Epithelial cell of esophagus (primary cell): ENCODE measurements around the gene OSBPL8.
"Not testable (repeated sequence)": the region's sequence is repeated elsewhere in the genome, so short reads cannot be mapped to it uniquely, and the experiment has no call there.

ENCODE experiments used
- DNase-seq: peaks from one replicate; pipeline ENCODE4 v3.0.0; 2010; ENCODE audit warnings: low read depth
- H3K4me3 ChIP-seq: 2 replicates; pipeline ENCODE4 v1.5.1; 2011; ENCODE audit warnings: mild to moderate bottlenecking, low read length, control low read depth
- TF ChIP-seq, protein P1 (sequence below): IDR thresholded peaks from 2 replicates; pipeline ENCODE4 v1.5.1; 2011; ENCODE audit warnings: low read depth, mild to moderate bottlenecking, low read length, control low read depth, inconsistent platforms; ENCODE audit not compliant: insufficient read depth; ENCODE audit errors: missing control alignments

OSBPL8 gene

DNA sequence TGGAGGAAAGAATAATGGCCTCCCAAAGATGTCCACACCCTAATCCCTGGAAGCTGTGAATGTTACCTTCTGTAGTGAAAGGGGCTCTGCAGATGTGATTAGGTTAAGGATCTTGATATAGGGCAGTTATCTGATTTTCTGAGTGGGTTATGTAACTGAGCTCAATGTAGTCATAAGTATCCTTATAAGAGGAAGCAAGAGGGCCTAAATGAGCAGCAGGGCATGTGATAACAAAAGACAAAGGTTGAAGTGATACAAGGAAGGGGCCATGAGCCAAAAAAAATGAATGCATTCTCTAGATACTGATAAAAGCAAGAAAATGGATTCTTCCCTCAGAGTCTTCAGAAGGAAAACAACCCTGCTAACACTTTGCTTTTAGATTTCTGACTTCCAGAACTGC, 78.8 kb downstream of the OSBPL8 start:
- H3K4me3 ChIP-seq = no peak overlapping the region
- TF ChIP-seq, protein P1, sequence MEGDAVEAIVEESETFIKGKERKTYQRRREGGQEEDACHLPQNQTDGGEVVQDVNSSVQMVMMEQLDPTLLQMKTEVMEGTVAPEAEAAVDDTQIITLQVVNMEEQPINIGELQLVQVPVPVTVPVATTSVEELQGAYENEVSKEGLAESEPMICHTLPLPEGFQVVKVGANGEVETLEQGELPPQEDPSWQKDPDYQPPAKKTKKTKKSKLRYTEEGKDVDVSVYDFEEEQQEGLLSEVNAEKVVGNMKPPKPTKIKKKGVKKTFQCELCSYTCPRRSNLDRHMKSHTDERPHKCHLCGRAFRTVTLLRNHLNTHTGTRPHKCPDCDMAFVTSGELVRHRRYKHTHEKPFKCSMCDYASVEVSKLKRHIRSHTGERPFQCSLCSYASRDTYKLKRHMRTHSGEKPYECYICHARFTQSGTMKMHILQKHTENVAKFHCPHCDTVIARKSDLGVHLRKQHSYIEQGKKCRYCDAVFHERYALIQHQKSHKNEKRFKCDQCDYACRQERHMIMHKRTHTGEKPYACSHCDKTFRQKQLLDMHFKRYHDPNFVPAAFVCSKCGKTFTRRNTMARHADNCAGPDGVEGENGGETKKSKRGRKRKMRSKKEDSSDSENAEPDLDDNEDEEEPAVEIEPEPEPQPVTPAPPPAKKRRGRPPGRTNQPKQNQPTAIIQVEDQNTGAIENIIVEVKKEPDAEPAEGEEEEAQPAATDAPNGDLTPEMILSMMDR = no peak
- no peak for DNase-seq

DNA sequence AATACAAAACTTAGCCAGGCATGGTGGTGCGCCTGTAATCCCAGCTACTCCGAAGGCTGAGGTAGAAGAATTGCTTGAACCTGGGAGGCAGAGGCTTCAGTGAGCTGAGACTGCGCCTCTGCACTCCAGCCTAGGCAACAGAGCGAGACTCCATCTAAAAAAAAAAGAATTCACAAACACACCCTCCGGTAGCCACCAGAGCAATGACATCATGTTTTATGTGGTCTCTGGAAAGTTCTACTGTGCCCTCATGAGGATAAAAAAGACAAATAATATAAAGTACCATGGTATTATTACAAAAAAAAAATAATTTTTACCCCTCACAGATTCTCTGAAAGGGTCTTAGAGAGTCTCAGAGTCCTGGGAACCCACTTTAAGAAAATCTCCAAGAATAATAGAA, 81.5 kb downstream of the OSBPL8 start:
- TF ChIP-seq, protein P1 = no peak
- H3K4me3 ChIP-seq = no peak overlapping the region

DNA sequence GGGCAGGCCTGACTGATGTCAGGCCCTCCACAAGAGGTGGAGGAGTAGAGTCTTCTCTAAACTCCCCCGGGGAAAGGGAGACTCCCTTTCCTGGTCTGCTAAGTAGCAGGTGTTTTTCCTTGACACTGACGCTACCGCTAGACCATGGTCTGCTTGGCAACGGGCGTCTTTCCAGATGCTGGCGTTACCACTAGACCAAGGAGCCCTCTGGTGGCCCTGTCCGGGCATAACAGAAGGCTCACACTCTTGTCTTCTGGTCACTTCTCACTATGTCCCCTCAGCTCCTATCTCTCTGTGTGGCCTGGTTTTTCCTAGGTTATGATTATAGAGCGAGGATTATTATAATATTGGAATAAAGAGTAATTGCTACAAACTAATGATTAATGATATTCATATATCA, 86.7 kb downstream of the OSBPL8 start:
- not testable (repeated sequence) for H3K4me3 ChIP-seq, DNase-seq

More for the DNA sequence above, 81.5 kb downstream of the OSBPL8 start:
- DNase-seq = no peak

DNA sequence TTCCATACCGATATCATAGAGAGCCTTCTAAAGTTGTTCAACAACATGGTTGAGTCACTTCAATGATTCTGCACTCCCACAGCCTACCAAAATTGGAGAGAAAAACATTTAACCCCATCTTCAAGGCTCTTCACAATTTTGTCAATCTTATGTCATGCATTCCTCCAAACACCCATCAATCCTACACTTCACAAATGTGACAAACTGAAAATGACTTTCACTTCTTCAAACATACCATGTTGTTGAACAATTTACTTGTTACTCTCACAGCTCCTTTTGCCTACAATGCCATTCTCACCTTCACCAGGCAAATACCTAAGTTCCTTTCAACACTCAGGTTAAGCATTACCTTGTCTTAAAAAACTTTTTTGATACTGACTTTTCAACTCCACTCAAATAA, 88.0 kb downstream of the OSBPL8 start:
- no peak overlapping the region for H3K4me3 ChIP-seq
- TF ChIP-seq, protein P1 = no peak
- peak; percentile 32 for DNase-seq

DNA sequence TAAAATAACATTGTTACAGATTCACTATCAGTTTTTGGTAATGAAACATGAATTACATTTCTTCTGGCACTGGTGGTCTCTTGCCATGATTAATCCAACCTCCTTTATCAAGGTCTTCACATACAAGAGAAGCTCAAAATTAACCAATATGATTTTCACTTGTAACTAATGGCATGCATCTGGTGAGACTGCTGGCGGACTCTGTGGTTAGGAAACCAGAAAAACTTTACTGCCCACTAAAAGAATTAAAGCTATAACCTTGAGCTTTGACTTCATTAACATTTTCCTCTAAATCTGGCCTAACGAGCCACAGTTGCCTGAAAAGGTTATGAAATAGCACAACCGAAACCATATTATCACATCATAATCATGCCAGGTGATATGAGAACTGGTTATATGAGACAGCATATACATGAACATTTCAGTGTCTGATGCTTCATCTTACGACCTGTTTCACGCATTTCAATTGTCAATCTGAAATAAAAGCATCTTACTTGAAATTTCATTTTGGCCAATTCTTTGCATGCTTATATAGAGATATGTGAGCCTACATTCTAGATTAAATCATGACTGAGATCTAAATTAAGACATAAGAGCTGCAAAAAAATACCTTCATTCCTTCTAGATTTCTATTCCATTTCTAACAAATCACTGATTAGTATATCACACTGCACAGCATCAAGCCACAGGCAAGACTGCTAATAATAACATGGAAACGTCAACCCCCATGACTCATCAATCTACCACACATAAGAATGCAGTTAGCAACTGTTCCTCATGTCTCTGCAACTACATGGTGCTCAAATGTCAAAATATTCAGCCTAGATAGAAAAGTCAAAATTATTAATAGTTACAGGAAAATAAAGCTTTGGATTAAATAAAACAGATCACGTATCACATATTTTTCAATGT, 89.3 kb downstream of the OSBPL8 start:
- TF ChIP-seq, protein P1 = no peak
- peak; percentile 92 for DNase-seq
- no peak overlapping the region for H3K4me3 ChIP-seq

DNA sequence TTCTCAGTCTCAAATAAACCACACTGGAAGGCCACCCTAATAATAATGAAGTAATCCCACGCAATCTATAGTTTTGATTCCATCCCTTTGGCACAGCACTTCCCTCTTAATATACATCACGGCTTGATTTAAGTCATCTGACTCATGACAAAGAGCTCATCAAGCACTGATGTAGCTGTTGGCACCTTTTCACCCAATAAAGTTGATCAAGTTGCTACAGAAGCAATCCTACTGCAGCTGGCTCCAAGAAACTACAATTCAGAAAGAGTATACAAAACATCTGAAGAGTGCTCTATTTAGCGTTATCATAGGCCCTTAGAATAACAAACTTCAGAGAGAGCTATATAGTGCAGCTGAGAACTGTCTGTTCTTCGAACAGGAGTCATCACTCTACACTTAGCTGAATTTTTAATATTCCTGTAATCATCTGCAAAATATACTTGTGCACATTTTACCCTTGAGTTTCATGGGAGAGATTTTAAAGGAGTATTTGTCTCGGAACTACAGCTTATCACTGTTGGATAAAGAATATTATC, 94.9 kb downstream of the OSBPL8 start:
- TF ChIP-seq, protein P1 = no peak
- DNase-seq = no peak
- H3K4me3 ChIP-seq = no peak overlapping the region

DNA sequence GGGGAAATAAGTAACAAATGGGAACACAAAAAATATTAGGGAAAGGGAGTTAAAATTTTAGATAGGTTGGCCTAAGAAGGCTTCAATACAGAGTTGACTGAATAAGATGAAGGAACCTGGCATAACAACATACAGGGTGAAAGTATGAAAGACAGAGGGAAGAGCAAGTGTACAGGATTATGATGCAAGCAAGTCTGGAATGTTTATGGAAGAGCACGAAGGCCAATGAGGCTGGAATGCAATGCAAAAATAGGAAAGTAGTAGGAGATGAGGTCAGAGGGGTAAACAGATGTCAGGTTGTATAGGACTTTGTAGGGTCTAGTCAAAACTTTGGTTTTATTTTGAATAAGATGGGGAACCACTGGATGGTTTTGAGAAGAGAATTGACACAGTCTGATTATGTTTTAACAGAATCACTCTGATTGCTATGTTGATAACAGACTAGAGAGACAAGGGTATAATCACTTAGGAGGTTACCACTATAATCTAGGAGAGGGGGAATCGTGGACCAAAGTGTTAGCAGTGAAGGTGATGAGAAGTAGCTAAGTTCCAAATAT, 96.8 kb downstream of the OSBPL8 start:
- TF ChIP-seq, protein P1 = no peak
- DNase-seq = no peak
- no peak overlapping the region for H3K4me3 ChIP-seq
